Measurements from ENCODE around the gene GRWD1. TPM values are rescaled to one million over a fixed set of nuclear protein-coding genes. Genes with fewer than 3 reads are reported as not detected.
A peak's percentile ranks its signal among the peaks of the same experiment; 100 is the strongest.

Gene GRWD1
- total RNA-seq, 1 experiment from 2014 or later: 64.8 TPM

DNA sequence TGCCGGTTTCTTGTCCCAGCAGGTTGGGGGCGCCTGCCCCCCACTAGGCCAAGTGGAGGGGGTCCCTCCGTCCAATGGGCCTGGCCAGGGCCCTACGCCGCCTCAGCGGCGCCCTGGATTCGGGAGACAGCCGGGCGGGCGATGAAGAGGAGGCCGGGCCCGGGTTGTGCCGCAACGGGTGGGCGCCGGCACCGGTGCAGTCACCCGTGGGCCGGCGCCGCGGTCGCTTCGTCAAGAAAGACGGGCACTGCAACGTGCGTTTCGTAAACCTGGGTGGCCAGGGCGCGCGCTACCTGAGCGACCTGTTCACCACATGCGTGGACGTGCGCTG lies 15.8 kb downstream of the GRWD1 start:
- ATAC-seq: no peak; the same call in 1 of the 2 replicates
- peaks cover 6 to 17% of the 10 kb centered on the region in 2 experiments; a peak in 1 of 4 replicates for H3K36me3 ChIP-seq (ENCODE audit: control insufficient read depth in 1 of 2, insufficient read depth in 2 of 2, low read length in 2 of 2)
- TF ChIP-seq CTCF (IDR thresholded peaks at IDR 0.05 in 2 of 3, conservative IDR thresholded peaks at IDR 0.05 in 1 of 3; ENCODE audit: borderline replicate concordance in 1 of 3, insufficient read depth in 1 of 3, low read depth in 2 of 3, low read length in 2 of 3) (no peak), ZNF274 (IDR thresholded peaks at IDR 0.05; ENCODE audit: low read depth, low read length) (no peak), EZH2 (IDR thresholded peaks at IDR 0.05) (no peak), RAD21 (IDR thresholded peaks at IDR 0.05; ENCODE audit: low read depth) (no peak), YY1 (IDR thresholded peaks at IDR 0.05; ENCODE audit: extremely low read depth, insufficient replicate concordance, low read depth, low read length) (no peak), CBX3 (IDR thresholded peaks at IDR 0.05; ENCODE audit: low read depth) (no peak), SRF (IDR thresholded peaks at IDR 0.05; ENCODE audit: low read depth) (no peak)
- no peak overlapping the region for H3K27ac ChIP-seq (ENCODE audit: low read depth, low read length)
- intact Hi-C loops (cut with micrococcal nuclease): no loop called here
- H3K79me2 ChIP-seq (ENCODE audit: insufficient read depth, low read length): no peaks in the 10 kb centered on the region
- no peak overlapping the region for H2AFZ ChIP-seq (ENCODE audit: low read depth, low read length, poor library complexity, severe bottlenecking)
- ChIA-PET POLR2A (no interaction called here), CTCF (no interaction called here), RAD21 (ENCODE audit: low non-redundant PET in 1 of 2, low total read pairs in 2 of 2, uncharacterized antibody in 2 of 2, unreplicated experiment in 2 of 2) (no interaction called here)
- H4K20me1 ChIP-seq (ENCODE audit: insufficient read depth): no peaks in the 10 kb centered on the region
- H3K4me1 ChIP-seq (ENCODE audit: control insufficient read depth in 1 of 2, insufficient read depth in 2 of 2, low read length in 2 of 2): peaks cover 0 to 3% of the 10 kb centered on the region in 2 experiments; a peak in 2 of 4 replicates
- H3K9ac ChIP-seq (ENCODE audit: low read length): no peak overlapping the region
- no peak overlapping the region for H3K4me3 ChIP-seq (replicated peaks in 1 of 2; ENCODE audit: low read depth in 1 of 2, low read length in 2 of 2)
- H3K9me3 ChIP-seq (ENCODE audit: control insufficient read depth in 1 of 2, insufficient read depth in 1 of 2, low read depth in 1 of 2, low read length in 2 of 2): no peaks in the 10 kb centered on the region
- H3K4me2 ChIP-seq (ENCODE audit: low read length): no peak overlapping the region
- H3K27me3 ChIP-seq (ENCODE audit: insufficient read depth, low read length): no peaks in the 10 kb centered on the region
- no peak for DNase-seq (ENCODE audit: low read depth, low spot score)
- no peaks in the 10 kb centered on the region for H3K9me2 ChIP-seq (ENCODE audit: insufficient read depth)
- BruUV-seq (replicated peaks): no TSS peak

- Histone ChIP-seq H3K9me3 (ENCODE audit: control insufficient read depth in 1 of 2, insufficient read depth in 1 of 2, low read depth in 1 of 2, low read length in 2 of 2) (no peaks in the 10 kb centered on the region), H3K27me3 (ENCODE audit: insufficient read depth, low read length) (no peaks in the 10 kb centered on the region), H3K4me1 (ENCODE audit: control insufficient read depth in 1 of 2, insufficient read depth in 2 of 2, low read length in 2 of 2) (peaks cover 0 to 7% of the 10 kb centered on the region in 2 experiments; a peak in 2 of 4 replicates), H3K79me2 (ENCODE audit: insufficient read depth, low read length) (no peaks in the 10 kb centered on the region), H4K20me1 (ENCODE audit: insufficient read depth) (no peaks in the 10 kb centered on the region), H3K27ac (ENCODE audit: low read depth, low read length) (no peak overlapping the region), H3K4me3 (replicated peaks in 1 of 2; ENCODE audit: low read depth in 1 of 2, low read length in 2 of 2) (no peak overlapping the region), H3K4me2 (ENCODE audit: low read length) (no peak overlapping the region), H3K9me2 (ENCODE audit: insufficient read depth) (no peaks in the 10 kb centered on the region), H3K36me3 (ENCODE audit: control insufficient read depth in 1 of 2, insufficient read depth in 2 of 2, low read length in 2 of 2) (peaks cover under 1 to 14% of the 10 kb centered on the region in 2 experiments; a peak in 1 of 4 replicates), H2AFZ (ENCODE audit: low read depth, low read length, poor library complexity, severe bottlenecking) (no peak overlapping the region), H3K9ac (ENCODE audit: low read length) (no peak overlapping the region)
- ChIA-PET POLR2A (no interaction called here), CTCF (no interaction called here), RAD21 (ENCODE audit: low non-redundant PET in 1 of 2, low total read pairs in 2 of 2, uncharacterized antibody in 2 of 2, unreplicated experiment in 2 of 2) (no interaction called here)
- BruUV-seq (replicated peaks): no TSS peak
- intact Hi-C loops (cut with micrococcal nuclease): no loop called here
- peak; percentile 21 for DNase-seq (ENCODE audit: low read depth, low spot score)
- ATAC-seq: peak; percentile 88
- no peak for TF ChIP-seq POLR2A (IDR thresholded peaks at IDR 0.05; ENCODE audit: borderline replicate concordance, extremely low read depth, insufficient read depth, insufficient read length)
- TF ChIP-seq, protein P1, sequence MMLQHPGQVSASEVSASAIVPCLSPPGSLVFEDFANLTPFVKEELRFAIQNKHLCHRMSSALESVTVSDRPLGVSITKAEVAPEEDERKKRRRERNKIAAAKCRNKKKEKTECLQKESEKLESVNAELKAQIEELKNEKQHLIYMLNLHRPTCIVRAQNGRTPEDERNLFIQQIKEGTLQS (IDR thresholded peaks at IDR 0.05): no peak
- no peak for TF ChIP-seq SRF (IDR thresholded peaks at IDR 0.05; ENCODE audit: low read depth)
- TF ChIP-seq YY1 (IDR thresholded peaks at IDR 0.05; ENCODE audit: extremely low read depth, insufficient replicate concordance, low read depth, low read length): no peak
- TF ChIP-seq CEBPB (IDR thresholded peaks at IDR 0.05; ENCODE audit: low read depth): no peak
- TF ChIP-seq CTCF (IDR thresholded peaks at IDR 0.05 in 2 of 3, conservative IDR thresholded peaks at IDR 0.05 in 1 of 3; ENCODE audit: borderline replicate concordance in 1 of 3, insufficient read depth in 1 of 3, low read depth in 2 of 3, low read length in 2 of 3): no peak
- no peak for TF ChIP-seq EGR1 (IDR thresholded peaks at IDR 0.05; ENCODE audit: low read depth)
- TF ChIP-seq POLR2AphosphoS5 (IDR thresholded peaks at IDR 0.05; ENCODE audit: low read depth, low read length): no peak
- no peak for TF ChIP-seq RAD21 (IDR thresholded peaks at IDR 0.05; ENCODE audit: low read depth)
- no peak for TF ChIP-seq FOSL1 (IDR thresholded peaks at IDR 0.05; ENCODE audit: low read depth)
- no peak for TF ChIP-seq ZNF274 (IDR thresholded peaks at IDR 0.05; ENCODE audit: low read depth, low read length)
- no peak for TF ChIP-seq CBX3 (IDR thresholded peaks at IDR 0.05; ENCODE audit: low read depth)
- TF ChIP-seq EZH2phosphoT487 (IDR thresholded peaks at IDR 0.05; ENCODE audit: borderline replicate concordance): no peak
Measured at GRCh38 chr19:48461982-48462655, 16.3 kb downstream of the GRWD1 start.
